ENCODE measurements around the gene HNRNPAB. TPM values are rescaled to one million over a fixed set of nuclear protein-coding genes. Genes with fewer than 3 reads are reported as not detected.

HNRNPAB gene
- total RNA-seq, 6 experiments from 2014 or later = 153 to 218 (median 197) TPM

DNA sequence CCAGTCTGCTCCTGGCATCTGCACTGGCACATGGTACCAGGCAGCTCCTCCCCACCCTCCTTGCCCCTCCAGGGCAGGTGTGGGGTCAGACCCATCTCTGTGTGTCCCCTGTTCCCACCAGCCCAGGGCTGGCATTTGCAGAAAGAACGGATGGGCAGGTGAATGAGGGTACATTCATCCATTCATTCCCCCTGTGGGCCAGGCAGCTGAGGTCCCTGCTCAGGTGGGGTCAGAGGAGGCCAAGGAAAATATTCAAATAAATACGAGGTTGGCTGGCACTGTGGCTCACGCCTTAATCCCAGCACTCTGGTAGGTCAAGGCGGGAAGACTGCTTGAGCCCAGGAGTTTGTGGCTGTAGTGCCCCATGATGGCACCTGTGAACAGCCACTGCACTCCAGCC lies 53.3 kb downstream of the HNRNPAB start:
- no peak overlapping the region for H3K27ac Mint-ChIP-seq
- H3K4me1 Mint-ChIP-seq (ENCODE audit: low read depth) = no peaks in the 10 kb centered on the region
- no peak overlapping the region for H3K4me3 Mint-ChIP-seq
- no peak for TF ChIP-seq CTCF (IDR thresholded peaks at IDR 0.05)
- H3K9me3 Mint-ChIP-seq = no peaks in the 10 kb centered on the region; the same call in 1 of the 2 replicates
- H3K27me3 Mint-ChIP-seq (ENCODE audit: insufficient read depth) = peaks cover 6% of the 10 kb centered on the region
- no peak for DNase-seq
- no peaks in the 10 kb centered on the region for H3K36me3 Mint-ChIP-seq (ENCODE audit: low read depth)

GRCh38 chr5:178259623-178260536 lies 55.5 kb downstream of the HNRNPAB start:
- TF ChIP-seq CTCF (IDR thresholded peaks at IDR 0.05) = no peak
- Mint-ChIP-seq H3K9me3 (peaks cover under 1% of the 10 kb centered on the region; the same call in 1 of the 2 replicates), H3K4me1 (ENCODE audit: low read depth) (no peaks in the 10 kb centered on the region), H3K36me3 (ENCODE audit: low read depth) (no peaks in the 10 kb centered on the region), H3K27me3 (ENCODE audit: insufficient read depth) (peaks cover 6% of the 10 kb centered on the region), H3K4me3 (no peak overlapping the region), H3K27ac (no peak overlapping the region)
- DNase-seq = no peak

Other genes with a start within 250 kb of the HNRNPAB start
- not detected for gene PROP1, start 208.3 kb upstream of the HNRNPAB start, total RNA-seq (2021; fragmentation: NEBNext Ultra II Directional; extraction: Animal tissue kit (Norgen Biotek cat#: 25700))
- gene N4BP3, start 91.0 kb upstream of the HNRNPAB start, total RNA-seq (2021; fragmentation: NEBNext Ultra II Directional; extraction: Animal tissue kit (Norgen Biotek cat#: 25700)) = under 1 TPM in 3 of 6 experiments, not detected in 3; 0.03 to 0.05 (median 0.05) TPM
- 10 to 100 TPM; 18.2 to 23.3 (median 21.9) TPM for gene RMND5B, start 73.5 kb upstream of the HNRNPAB start, total RNA-seq (2021; fragmentation: NEBNext Ultra II Directional; extraction: Animal tissue kit (Norgen Biotek cat#: 25700))
- 100 to 1,000 TPM; 172 to 204 (median 184) TPM for gene NHP2, start 50.6 kb upstream of the HNRNPAB start, total RNA-seq (2021; fragmentation: NEBNext Ultra II Directional; extraction: Animal tissue kit (Norgen Biotek cat#: 25700))
- not detected for gene GMCL2, start 17.2 kb upstream of the HNRNPAB start, total RNA-seq (2021; fragmentation: NEBNext Ultra II Directional; extraction: Animal tissue kit (Norgen Biotek cat#: 25700))
- gene PHYKPL, start 28.3 kb downstream of the HNRNPAB start, total RNA-seq (2021; fragmentation: NEBNext Ultra II Directional; extraction: Animal tissue kit (Norgen Biotek cat#: 25700)) = 10 to 100 TPM; 18.7 to 25.6 (median 23.9) TPM

Data from HFFc6 (cell line).